GM23338 (cell line): ENCODE results near the gene WDR93. TPM values are rescaled to one million over a fixed set of nuclear protein-coding genes. Genes with fewer than 3 reads are reported as not detected.

Experiments
- ATAC-seq: fragments of 200-7000 bp; cut with Tn5 transposase; 3 replicates; pipeline ENCODE4 v1.9.1; 2020
- DNase-seq: peaks from one replicate; pipeline ENCODE4 v3.0.0-alpha.2; 2015; ENCODE audit warnings: low spot score
- H2AFZ ChIP-seq: fragments of 200-600 bp; sonication (generic); 2 replicates; pipeline ENCODE4 v1.8.0; 2016; ENCODE audit warnings: antibody characterized with exemption, mild to moderate bottlenecking, moderate library complexity
- H3F3A ChIP-seq: fragments of 200-600 bp; sonication (generic); replicated peaks from 2 replicates; pipeline ENCODE4 v1.8.0; 2017; ENCODE audit warnings: antibody characterized with exemption, mixed run types, low read depth
- H3K27ac ChIP-seq: fragments of 200-600 bp; sonication (generic); 2 replicates; pipeline ENCODE4 v1.6.1; 2016; ENCODE audit warnings: low read depth
- H3K27me3 ChIP-seq: fragments of 200-600 bp; sonication (generic); 2 replicates; pipeline ENCODE4 v1.8.0; 2016; ENCODE audit warnings: mild to moderate bottlenecking, mixed run types, moderate library complexity; ENCODE audit not compliant: insufficient read depth
- H3K36me3 ChIP-seq: fragments of 200-600 bp; sonication (generic); 2 replicates; pipeline ENCODE4 v1.8.0; 2016; ENCODE audit warnings: mild to moderate bottlenecking; ENCODE audit not compliant: insufficient read depth
- H3K4me1 ChIP-seq: fragments of 200-600 bp; sonication (generic); 2 replicates; pipeline ENCODE4 v1.8.0; 2016; ENCODE audit warnings: mild to moderate bottlenecking, moderate library complexity; ENCODE audit not compliant: insufficient read depth
- H3K4me2 ChIP-seq: fragments of 200-600 bp; sonication (generic); 2 replicates; pipeline ENCODE4 v1.7.1; 2017; ENCODE audit warnings: mixed run types
- H3K4me3 ChIP-seq: fragments of 200-600 bp; sonication (generic); 2 replicates; pipeline ENCODE4 v1.6.1; 2016; ENCODE audit warnings: mixed run types
- H3K79me2 ChIP-seq: fragments of 200-600 bp; sonication (generic); replicated peaks from 2 replicates; pipeline ENCODE4 v1.8.0; 2017; ENCODE audit warnings: mild to moderate bottlenecking; ENCODE audit not compliant: insufficient read depth
- H3K9me2 ChIP-seq: fragments of 200-600 bp; sonication (generic); 2 replicates; pipeline ENCODE4 v1.8.0; 2017; ENCODE audit not compliant: insufficient read depth
- H4K20me1 ChIP-seq: fragments of 200-600 bp; sonication (generic); replicated peaks from 2 replicates; pipeline ENCODE4 v1.8.0; 2017; ENCODE audit warnings: mild to moderate bottlenecking; ENCODE audit not compliant: insufficient read depth
- H3K27ac Mint-ChIP-seq: 2 replicates; pipeline ENCODE4 v1.8.0; 2020; ENCODE audit warnings: inconsistent platforms, mild to moderate bottlenecking, moderate library complexity, mixed read lengths
- H3K27me3 Mint-ChIP-seq: 3 replicates; pipeline ENCODE4 v1.8.0; 2022; ENCODE audit warnings: low read depth, mild to moderate bottlenecking, moderate library complexity, mixed read lengths, inconsistent platforms; ENCODE audit not compliant: insufficient read depth, poor library complexity
- H3K36me3 Mint-ChIP-seq: 3 replicates; pipeline ENCODE4 v1.8.0; 2021; ENCODE audit warnings: low read depth, mild to moderate bottlenecking, inconsistent platforms, moderate library complexity, mixed read lengths
- H3K4me1 Mint-ChIP-seq: 3 replicates; pipeline ENCODE4 v1.8.0; 2020; ENCODE audit warnings: mild to moderate bottlenecking, inconsistent platforms, mixed read lengths
- H3K4me3 Mint-ChIP-seq: 3 replicates; pipeline ENCODE4 v1.8.0; 2021; ENCODE audit warnings: moderate library complexity, mild to moderate bottlenecking, inconsistent platforms, mixed read lengths
- H3K9me3 Mint-ChIP-seq: 3 replicates; pipeline ENCODE4 v1.8.0; 2020; ENCODE audit warnings: moderate library complexity, mild to moderate bottlenecking, inconsistent platforms, mixed read lengths
- CREB1 ChIP-seq: fragments of 250-450 bp; sonication (Bioruptor Pico); IDR thresholded peaks from 2 replicates; pipeline ENCODE4 v1.5.0; 2020; ENCODE audit warnings: low read depth, mild to moderate bottlenecking, moderate library complexity
- CTCF ChIP-seq, 2 experiments: fragments of 200-600 bp in 1 of 2; sonication (generic) in 1 of 2; conservative IDR thresholded peaks; 2 replicates each; pipeline versions ENCODE4 v1.5.1 to v1.6.1; 2016 to 2017; ENCODE audit warnings: antibody characterized with exemption in 2 of 2, low read depth in 2 of 2, mild to moderate bottlenecking in 2 of 2, moderate library complexity in 1 of 2
- EZH2 ChIP-seq: fragments of 200-600 bp; sonication (generic); IDR thresholded peaks from one replicate; pipeline ENCODE4 v1.8.0; 2017; ENCODE audit warnings: antibody characterized with exemption, mild to moderate bottlenecking, low read depth; ENCODE audit not compliant: unreplicated experiment
- EZH2phosphoT487 ChIP-seq: fragments of 200-600 bp; sonication (generic); IDR thresholded peaks from one replicate; pipeline ENCODE4 v1.8.1; 2018; ENCODE audit warnings: antibody characterized with exemption; ENCODE audit not compliant: unreplicated experiment
- JUNB ChIP-seq: IDR thresholded peaks from one replicate; pipeline ENCODE4 v1.6.1; 2016; ENCODE audit warnings: antibody characterized with exemption; ENCODE audit not compliant: unreplicated experiment
- NANOG ChIP-seq: IDR thresholded peaks from 2 replicates; pipeline ENCODE4 v1.6.1; 2016; ENCODE audit warnings: antibody characterized with exemption, borderline replicate concordance
- POLR2AphosphoS5 ChIP-seq: IDR thresholded peaks from 2 replicates; pipeline ENCODE4 v1.6.1; 2016; ENCODE audit warnings: antibody characterized with exemption, low read depth
- STAT1 ChIP-seq: IDR thresholded peaks from one replicate; pipeline ENCODE4 v1.6.1; 2016; ENCODE audit warnings: antibody characterized with exemption; ENCODE audit not compliant: unreplicated experiment
- ZNF114 ChIP-seq: fragments of 250-450 bp; sonication (Bioruptor Pico); IDR thresholded peaks from 2 replicates; pipeline ENCODE4 v1.5.0; 2020; ENCODE audit warnings: mild to moderate bottlenecking, moderate library complexity
- ZNF331 ChIP-seq: fragments of 250-450 bp; sonication (Bioruptor Pico); IDR thresholded peaks from 2 replicates; pipeline ENCODE4 v1.5.0; 2020; ENCODE audit warnings: low read depth, mild to moderate bottlenecking, moderate library complexity
- polyA plus RNA-seq: library from polyadenylated mRNA; unstranded; fragments of >200 nt; fragmentation: Nextera tagmentation; extraction: Ambion mirVana; gene quantifications from 2 replicates; pipeline ENCODE4 v1.2.1, GENCODE V29; 2016
- total RNA-seq: library from RNA; depleted of rRNA; stranded (reverse); fragments of >200 nt; shearing (Covaris generic); gene quantifications from 2 replicates; pipeline ENCODE4 v1.2.3, GENCODE V29; 2014
- TF ChIP-seq, protein P1 (sequence below): fragments of 250-450 bp; sonication (Bioruptor Pico); IDR thresholded peaks from 2 replicates; pipeline ENCODE4 v1.5.0; 2020; ENCODE audit warnings: mild to moderate bottlenecking, moderate library complexity
- TF ChIP-seq, protein P2 (sequence below): IDR thresholded peaks from one replicate; pipeline ENCODE4 v1.6.1; 2018; ENCODE audit warnings: antibody characterized with exemption; ENCODE audit not compliant: unreplicated experiment
- TF ChIP-seq, protein P3 (sequence below): IDR thresholded peaks from 2 replicates; pipeline ENCODE4 v1.6.1; 2016; ENCODE audit warnings: antibody characterized with exemption

WDR93 gene
- total and polyA plus RNA-seq, 2 experiments from 2014 or later: 0.14 TPM; not detected in 1

GRCh38 chr15:89780601-89781000 lies 90.0 kb downstream of the WDR93 start:
- Mint-ChIP-seq H3K4me1 (peaks cover 22% of the 10 kb centered on the region), H3K36me3 (no peaks in the 10 kb centered on the region), H3K4me3 (no peak overlapping the region), H3K9me3 (no peaks in the 10 kb centered on the region), H3K27ac (no peak overlapping the region), H3K27me3 (peaks cover 24% of the 10 kb centered on the region)
- H3K36me3 ChIP-seq: no peaks in the 10 kb centered on the region
- H3K4me2 ChIP-seq: no peak overlapping the region
- H3K79me2 ChIP-seq: no peaks in the 10 kb centered on the region
- no peak for TF ChIP-seq ZNF114
- no peak for TF ChIP-seq EZH2phosphoT487
- TF ChIP-seq NANOG: no peak
- TF ChIP-seq, protein P1, sequence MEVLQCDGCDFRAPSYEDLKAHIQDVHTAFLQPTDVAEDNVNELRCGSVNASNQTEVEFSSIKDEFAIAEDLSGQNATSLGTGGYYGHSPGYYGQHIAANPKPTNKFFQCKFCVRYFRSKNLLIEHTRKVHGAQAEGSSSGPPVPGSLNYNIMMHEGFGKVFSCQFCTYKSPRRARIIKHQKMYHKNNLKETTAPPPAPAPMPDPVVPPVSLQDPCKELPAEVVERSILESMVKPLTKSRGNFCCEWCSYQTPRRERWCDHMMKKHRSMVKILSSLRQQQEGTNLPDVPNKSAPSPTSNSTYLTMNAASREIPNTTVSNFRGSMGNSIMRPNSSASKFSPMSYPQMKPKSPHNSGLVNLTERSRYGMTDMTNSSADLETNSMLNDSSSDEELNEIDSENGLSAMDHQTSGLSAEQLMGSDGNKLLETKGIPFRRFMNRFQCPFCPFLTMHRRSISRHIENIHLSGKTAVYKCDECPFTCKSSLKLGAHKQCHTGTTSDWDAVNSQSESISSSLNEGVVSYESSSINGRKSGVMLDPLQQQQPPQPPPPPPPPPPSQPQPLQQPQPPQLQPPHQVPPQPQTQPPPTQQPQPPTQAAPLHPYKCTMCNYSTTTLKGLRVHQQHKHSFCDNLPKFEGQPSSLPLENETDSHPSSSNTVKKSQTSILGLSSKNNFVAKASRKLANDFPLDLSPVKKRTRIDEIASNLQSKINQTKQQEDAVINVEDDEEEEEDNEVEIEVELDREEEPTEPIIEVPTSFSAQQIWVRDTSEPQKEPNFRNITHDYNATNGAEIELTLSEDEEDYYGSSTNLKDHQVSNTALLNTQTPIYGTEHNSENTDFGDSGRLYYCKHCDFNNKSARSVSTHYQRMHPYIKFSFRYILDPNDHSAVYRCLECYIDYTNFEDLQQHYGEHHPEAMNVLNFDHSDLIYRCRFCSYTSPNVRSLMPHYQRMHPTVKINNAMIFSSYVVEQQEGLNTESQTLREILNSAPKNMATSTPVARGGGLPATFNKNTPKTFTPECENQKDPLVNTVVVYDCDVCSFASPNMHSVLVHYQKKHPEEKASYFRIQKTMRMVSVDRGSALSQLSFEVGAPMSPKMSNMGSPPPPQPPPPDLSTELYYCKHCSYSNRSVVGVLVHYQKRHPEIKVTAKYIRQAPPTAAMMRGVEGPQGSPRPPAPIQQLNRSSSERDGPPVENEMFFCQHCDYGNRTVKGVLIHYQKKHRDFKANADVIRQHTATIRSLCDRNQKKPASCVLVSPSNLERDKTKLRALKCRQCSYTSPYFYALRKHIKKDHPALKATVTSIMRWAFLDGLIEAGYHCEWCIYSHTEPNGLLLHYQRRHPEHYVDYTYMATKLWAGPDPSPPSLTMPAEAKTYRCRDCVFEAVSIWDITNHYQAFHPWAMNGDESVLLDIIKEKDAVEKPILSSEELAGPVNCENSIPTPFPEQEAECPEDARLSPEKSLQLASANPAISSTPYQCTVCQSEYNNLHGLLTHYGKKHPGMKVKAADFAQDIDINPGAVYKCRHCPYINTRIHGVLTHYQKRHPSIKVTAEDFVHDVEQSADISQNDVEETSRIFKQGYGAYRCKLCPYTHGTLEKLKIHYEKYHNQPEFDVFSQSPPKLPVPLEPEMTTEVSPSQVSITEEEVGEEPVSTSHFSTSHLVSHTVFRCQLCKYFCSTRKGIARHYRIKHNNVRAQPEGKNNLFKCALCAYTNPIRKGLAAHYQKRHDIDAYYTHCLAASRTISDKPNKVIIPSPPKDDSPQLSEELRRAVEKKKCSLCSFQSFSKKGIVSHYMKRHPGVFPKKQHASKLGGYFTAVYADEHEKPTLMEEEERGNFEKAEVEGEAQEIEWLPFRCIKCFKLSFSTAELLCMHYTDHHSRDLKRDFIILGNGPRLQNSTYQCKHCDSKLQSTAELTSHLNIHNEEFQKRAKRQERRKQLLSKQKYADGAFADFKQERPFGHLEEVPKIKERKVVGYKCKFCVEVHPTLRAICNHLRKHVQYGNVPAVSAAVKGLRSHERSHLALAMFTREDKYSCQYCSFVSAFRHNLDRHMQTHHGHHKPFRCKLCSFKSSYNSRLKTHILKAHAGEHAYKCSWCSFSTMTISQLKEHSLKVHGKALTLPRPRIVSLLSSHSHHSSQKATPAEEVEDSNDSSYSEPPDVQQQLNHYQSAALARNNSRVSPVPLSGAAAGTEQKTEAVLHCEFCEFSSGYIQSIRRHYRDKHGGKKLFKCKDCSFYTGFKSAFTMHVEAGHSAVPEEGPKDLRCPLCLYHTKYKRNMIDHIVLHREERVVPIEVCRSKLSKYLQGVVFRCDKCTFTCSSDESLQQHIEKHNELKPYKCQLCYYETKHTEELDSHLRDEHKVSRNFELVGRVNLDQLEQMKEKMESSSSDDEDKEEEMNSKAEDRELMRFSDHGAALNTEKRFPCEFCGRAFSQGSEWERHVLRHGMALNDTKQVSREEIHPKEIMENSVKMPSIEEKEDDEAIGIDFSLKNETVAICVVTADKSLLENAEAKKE (CRISPR knock-in tag): no peak
- TF ChIP-seq JUNB: no peak
- TF ChIP-seq, protein P2, sequence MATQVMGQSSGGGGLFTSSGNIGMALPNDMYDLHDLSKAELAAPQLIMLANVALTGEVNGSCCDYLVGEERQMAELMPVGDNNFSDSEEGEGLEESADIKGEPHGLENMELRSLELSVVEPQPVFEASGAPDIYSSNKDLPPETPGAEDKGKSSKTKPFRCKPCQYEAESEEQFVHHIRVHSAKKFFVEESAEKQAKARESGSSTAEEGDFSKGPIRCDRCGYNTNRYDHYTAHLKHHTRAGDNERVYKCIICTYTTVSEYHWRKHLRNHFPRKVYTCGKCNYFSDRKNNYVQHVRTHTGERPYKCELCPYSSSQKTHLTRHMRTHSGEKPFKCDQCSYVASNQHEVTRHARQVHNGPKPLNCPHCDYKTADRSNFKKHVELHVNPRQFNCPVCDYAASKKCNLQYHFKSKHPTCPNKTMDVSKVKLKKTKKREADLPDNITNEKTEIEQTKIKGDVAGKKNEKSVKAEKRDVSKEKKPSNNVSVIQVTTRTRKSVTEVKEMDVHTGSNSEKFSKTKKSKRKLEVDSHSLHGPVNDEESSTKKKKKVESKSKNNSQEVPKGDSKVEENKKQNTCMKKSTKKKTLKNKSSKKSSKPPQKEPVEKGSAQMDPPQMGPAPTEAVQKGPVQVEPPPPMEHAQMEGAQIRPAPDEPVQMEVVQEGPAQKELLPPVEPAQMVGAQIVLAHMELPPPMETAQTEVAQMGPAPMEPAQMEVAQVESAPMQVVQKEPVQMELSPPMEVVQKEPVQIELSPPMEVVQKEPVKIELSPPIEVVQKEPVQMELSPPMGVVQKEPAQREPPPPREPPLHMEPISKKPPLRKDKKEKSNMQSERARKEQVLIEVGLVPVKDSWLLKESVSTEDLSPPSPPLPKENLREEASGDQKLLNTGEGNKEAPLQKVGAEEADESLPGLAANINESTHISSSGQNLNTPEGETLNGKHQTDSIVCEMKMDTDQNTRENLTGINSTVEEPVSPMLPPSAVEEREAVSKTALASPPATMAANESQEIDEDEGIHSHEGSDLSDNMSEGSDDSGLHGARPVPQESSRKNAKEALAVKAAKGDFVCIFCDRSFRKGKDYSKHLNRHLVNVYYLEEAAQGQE: no peak
- no peak for TF ChIP-seq CTCF (conservative IDR thresholded peaks at IDR 0.05; ENCODE audit: low read depth in 2 of 2)
- TF ChIP-seq STAT1: no peak
- TF ChIP-seq ZNF331 (CRISPR knock-in tag): no peak
- TF ChIP-seq POLR2AphosphoS5: no peak
- TF ChIP-seq, protein P3, sequence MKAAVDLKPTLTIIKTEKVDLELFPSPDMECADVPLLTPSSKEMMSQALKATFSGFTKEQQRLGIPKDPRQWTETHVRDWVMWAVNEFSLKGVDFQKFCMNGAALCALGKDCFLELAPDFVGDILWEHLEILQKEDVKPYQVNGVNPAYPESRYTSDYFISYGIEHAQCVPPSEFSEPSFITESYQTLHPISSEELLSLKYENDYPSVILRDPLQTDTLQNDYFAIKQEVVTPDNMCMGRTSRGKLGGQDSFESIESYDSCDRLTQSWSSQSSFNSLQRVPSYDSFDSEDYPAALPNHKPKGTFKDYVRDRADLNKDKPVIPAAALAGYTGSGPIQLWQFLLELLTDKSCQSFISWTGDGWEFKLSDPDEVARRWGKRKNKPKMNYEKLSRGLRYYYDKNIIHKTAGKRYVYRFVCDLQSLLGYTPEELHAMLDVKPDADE: no peak
- TF ChIP-seq EZH2: no peak
- no peak for TF ChIP-seq CREB1
- H4K20me1 ChIP-seq: no peaks in the 10 kb centered on the region
- H3F3A ChIP-seq: no peaks in the 10 kb centered on the region
- peaks cover 20% of the 10 kb centered on the region for H3K4me1 ChIP-seq
- no peak overlapping the region for H2AFZ ChIP-seq
- ATAC-seq (no peak), DNase-seq (no peak)
- peaks cover 28% of the 10 kb centered on the region for H3K27me3 ChIP-seq
- no peak overlapping the region for H3K27ac ChIP-seq
- H3K4me3 ChIP-seq: no peak overlapping the region
- peaks cover 3% of the 10 kb centered on the region; the same call in 1 of the 2 replicates for H3K9me2 ChIP-seq
